KMS-11 (cell line): Measurements from ENCODE around the gene MRPL2.

Experiments
- H2AFZ ChIP-seq: fragments of 200-600 bp; sonication (generic); 2 replicates; pipeline ENCODE4 v1.6.1; 2016; ENCODE audit warnings: antibody characterized with exemption, mixed run types, low read depth
- H3K27ac ChIP-seq: fragments of 200-600 bp; sonication (generic); 2 replicates; pipeline ENCODE4 v1.6.1; 2016; ENCODE audit warnings: mild to moderate bottlenecking, mixed run types
- H3K27me3 ChIP-seq: fragments of 200-600 bp; sonication (generic); 2 replicates; pipeline ENCODE4 v1.6.1; 2017; ENCODE audit warnings: mild to moderate bottlenecking, low read depth, mixed run types, moderate library complexity; ENCODE audit not compliant: insufficient read depth
- H3K36me3 ChIP-seq: fragments of 200-600 bp; sonication (generic); 2 replicates; pipeline ENCODE4 v1.6.1; 2017; ENCODE audit warnings: mild to moderate bottlenecking, mixed run types; ENCODE audit not compliant: insufficient read depth
- H3K4me1 ChIP-seq: fragments of 200-600 bp; sonication (generic); 2 replicates; pipeline ENCODE4 v1.6.1; 2016; ENCODE audit warnings: mild to moderate bottlenecking, low read depth, mixed run types; ENCODE audit not compliant: poor library complexity, severe bottlenecking
- H3K4me2 ChIP-seq: fragments of 200-600 bp; sonication (generic); 2 replicates; pipeline ENCODE4 v1.7.0; 2016; ENCODE audit warnings: mild to moderate bottlenecking, mixed run types
- H3K4me3 ChIP-seq: fragments of 200-600 bp; sonication (generic); IDR thresholded peaks from 2 replicates; pipeline ENCODE4 v1.6.1; 2017; ENCODE audit warnings: low read depth, low read length, mixed read lengths; ENCODE audit not compliant: insufficient read depth
- H3K79me2 ChIP-seq: fragments of 200-600 bp; sonication (generic); 2 replicates; pipeline ENCODE4 v1.6.1; 2016; ENCODE audit warnings: low read depth, mixed run types; ENCODE audit not compliant: insufficient read depth
- H3K9ac ChIP-seq: fragments of 200-600 bp; sonication (generic); 2 replicates; pipeline ENCODE4 v1.6.1; 2016; ENCODE audit warnings: mild to moderate bottlenecking, mixed run types
- H4K20me1 ChIP-seq: fragments of 200-600 bp; sonication (generic); 2 replicates; pipeline ENCODE4 v1.6.1; 2016; ENCODE audit warnings: mild to moderate bottlenecking, mixed run types; ENCODE audit not compliant: insufficient read depth
- TF ChIP-seq, protein P1 (sequence below): fragments of 200-600 bp; sonication (generic); conservative IDR thresholded peaks from 2 replicates; pipeline ENCODE4 v1.6.1; 2017; ENCODE audit warnings: low read depth, mild to moderate bottlenecking, antibody characterized with exemption, low read length, moderate library complexity, mixed read lengths

The MRPL2 gene

DNA sequence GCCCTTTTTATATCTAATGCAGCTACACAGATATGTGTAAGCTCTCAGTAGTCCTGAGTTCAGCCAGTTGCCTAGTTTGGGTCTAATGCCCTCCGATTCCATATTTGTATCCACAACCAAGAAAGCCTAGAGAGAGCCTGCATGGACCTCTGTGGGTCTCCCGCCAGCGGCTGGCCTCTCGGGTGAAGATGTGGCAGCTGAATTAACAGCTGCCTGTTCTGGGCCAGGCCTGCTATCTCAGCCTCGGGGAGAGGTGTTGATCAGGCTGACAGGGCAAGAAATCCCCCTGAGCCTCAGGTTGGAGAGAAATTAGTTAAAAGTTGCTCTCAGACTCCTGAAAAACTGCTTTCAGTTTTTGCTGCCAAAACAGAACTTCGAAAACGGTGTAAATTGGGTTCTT, 36.7 kb upstream of the MRPL2 start:
- H3K9ac ChIP-seq: no peak overlapping the region
- H3K4me2 ChIP-seq: no peak overlapping the region
- no peaks in the 10 kb centered on the region for H4K20me1 ChIP-seq
- H2AFZ ChIP-seq: no peak overlapping the region
- no peaks in the 10 kb centered on the region for H3K4me1 ChIP-seq
- H3K27me3 ChIP-seq: no peaks in the 10 kb centered on the region
- no peak overlapping the region for H3K27ac ChIP-seq
- no peak overlapping the region for H3K4me3 ChIP-seq
- H3K79me2 ChIP-seq: no peaks in the 10 kb centered on the region
- H3K36me3 ChIP-seq: no peaks in the 10 kb centered on the region
- TF ChIP-seq, protein P1, sequence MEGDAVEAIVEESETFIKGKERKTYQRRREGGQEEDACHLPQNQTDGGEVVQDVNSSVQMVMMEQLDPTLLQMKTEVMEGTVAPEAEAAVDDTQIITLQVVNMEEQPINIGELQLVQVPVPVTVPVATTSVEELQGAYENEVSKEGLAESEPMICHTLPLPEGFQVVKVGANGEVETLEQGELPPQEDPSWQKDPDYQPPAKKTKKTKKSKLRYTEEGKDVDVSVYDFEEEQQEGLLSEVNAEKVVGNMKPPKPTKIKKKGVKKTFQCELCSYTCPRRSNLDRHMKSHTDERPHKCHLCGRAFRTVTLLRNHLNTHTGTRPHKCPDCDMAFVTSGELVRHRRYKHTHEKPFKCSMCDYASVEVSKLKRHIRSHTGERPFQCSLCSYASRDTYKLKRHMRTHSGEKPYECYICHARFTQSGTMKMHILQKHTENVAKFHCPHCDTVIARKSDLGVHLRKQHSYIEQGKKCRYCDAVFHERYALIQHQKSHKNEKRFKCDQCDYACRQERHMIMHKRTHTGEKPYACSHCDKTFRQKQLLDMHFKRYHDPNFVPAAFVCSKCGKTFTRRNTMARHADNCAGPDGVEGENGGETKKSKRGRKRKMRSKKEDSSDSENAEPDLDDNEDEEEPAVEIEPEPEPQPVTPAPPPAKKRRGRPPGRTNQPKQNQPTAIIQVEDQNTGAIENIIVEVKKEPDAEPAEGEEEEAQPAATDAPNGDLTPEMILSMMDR: no peak

DNA sequence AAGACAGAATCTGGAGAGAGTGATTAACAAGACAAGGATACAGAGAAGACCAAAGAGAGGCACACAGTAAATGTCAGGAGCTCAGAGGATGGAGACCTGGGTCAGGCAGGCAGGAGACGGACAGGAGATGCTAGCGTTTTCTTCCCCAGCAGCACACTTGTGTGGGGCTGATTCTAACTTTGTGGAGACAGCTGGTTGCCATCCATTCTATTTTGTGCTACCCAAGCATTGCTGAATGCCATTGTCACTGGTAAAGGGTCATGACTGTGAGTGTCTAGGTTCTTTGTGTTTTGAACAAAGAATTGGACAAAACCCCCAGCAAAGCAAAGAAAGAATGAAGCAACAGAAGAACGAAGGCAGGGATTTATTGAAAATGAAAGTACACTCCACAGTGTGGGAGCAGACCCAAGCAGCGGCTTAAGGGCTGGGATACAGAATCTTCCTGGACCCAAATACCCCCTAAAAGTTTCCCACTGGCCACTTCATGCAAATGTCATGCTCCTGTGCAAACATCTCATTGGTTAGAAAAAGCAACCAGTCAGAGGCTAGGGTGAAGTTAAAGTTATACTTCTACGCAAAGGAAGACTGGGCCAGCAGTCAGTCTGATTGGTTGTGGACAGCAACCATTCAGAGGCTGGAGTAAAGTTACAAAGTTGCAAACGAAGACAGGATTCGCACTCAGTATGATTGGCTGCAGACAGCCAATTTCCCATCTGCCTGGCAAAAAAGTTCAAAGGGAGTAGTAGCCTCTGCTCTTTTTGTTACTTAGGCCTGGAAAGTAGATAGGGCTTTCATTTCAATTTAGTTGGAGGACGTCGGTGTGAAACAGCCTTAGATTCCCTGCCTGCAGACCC, 34.4 kb upstream of the MRPL2 start:
- Histone ChIP-seq H3K79me2 (no peaks in the 10 kb centered on the region), H3K4me1 (no peaks in the 10 kb centered on the region), H3K27me3 (no peaks in the 10 kb centered on the region), H3K4me2 (no peak overlapping the region), H4K20me1 (no peaks in the 10 kb centered on the region), H2AFZ (no peak overlapping the region), H3K4me3 (no peak overlapping the region), H3K36me3 (no peaks in the 10 kb centered on the region), H3K9ac (no peak overlapping the region), H3K27ac (no peak overlapping the region)
- TF ChIP-seq, protein P1: no peak

DNA sequence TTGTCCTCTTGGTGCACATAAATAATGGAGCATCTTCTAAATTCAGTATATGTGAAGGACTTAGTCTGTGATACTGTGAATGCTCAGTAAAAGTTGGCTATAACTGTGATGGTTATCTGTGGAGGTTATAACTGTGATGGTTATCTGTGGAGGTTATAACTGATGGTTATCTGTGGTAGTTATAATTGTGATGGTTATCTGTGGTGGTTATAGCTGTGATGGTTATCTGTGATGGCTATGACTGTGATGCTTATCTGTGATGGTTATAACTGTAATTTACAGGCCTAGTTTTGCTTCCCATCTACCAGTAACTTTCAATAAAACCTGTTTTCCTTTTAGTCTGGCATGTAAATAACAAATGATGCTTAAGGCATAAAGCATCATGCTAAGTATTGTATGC, 33.4 kb upstream of the MRPL2 start:
- no peak overlapping the region for H3K9ac ChIP-seq
- H3K79me2 ChIP-seq: no peaks in the 10 kb centered on the region
- H3K4me1 ChIP-seq: no peaks in the 10 kb centered on the region
- H3K27me3 ChIP-seq: no peaks in the 10 kb centered on the region
- no peaks in the 10 kb centered on the region for H4K20me1 ChIP-seq
- no peak overlapping the region for H3K27ac ChIP-seq
- no peak overlapping the region for H3K4me3 ChIP-seq
- no peak overlapping the region for H3K4me2 ChIP-seq
- no peaks in the 10 kb centered on the region for H3K36me3 ChIP-seq
- TF ChIP-seq, protein P1: no peak
- H2AFZ ChIP-seq: no peak overlapping the region

DNA sequence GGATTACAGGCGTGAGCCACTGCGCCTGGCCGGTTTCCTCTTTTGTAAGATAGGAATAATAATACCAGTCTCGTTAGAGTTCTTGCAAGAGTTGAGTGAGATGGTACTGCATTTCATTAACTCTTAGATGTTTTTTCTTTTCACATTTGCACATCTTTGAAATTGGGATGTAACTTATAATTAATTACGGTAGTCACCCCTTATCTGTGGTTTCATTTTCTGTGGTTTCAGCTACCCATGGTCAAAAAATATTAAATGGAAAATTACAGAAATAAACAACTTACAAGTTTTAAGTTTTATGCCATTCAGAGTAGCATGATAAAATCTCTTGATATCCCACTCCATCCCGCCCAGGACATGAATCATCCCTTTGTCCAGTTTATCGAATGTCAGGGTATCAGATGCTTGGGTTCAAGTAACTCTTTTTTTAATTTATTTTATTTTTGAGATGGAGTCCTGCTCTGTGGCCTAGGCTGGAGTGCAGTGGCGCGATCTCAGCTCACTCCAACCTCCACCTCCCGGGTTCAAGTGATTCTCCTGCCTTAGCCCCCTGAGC, 32.3 kb upstream of the MRPL2 start:
- H3K36me3 ChIP-seq: no peaks in the 10 kb centered on the region
- no peaks in the 10 kb centered on the region for H3K4me1 ChIP-seq
- no peaks in the 10 kb centered on the region for H3K27me3 ChIP-seq
- H2AFZ ChIP-seq: no peak overlapping the region
- H3K4me2 ChIP-seq: no peak overlapping the region
- H3K27ac ChIP-seq: no peak overlapping the region
- H3K9ac ChIP-seq: no peak overlapping the region
- no peaks in the 10 kb centered on the region for H3K79me2 ChIP-seq
- no peaks in the 10 kb centered on the region for H4K20me1 ChIP-seq
- H3K4me3 ChIP-seq: no peak overlapping the region
- TF ChIP-seq, protein P1: no peak
